GM12878 (cell line): ENCODE data around the gene CNN3. TPM values are rescaled to one million over a fixed set of nuclear protein-coding genes. Genes with fewer than 3 reads are reported as not detected.

Experiments
- ATAC-seq: fragments of 200-7000 bp; cut with Tn5 transposase; 3 replicates; pipeline ENCODE4 v1.9.1; 2020; ENCODE audit warnings: mild to moderate bottlenecking, moderate library complexity
- BruUV-seq: library from RNA; stranded (reverse); fragments of 400-500 nt; replicated peaks from 2 replicates; lab custom pipeline; 2021; lab: Mats Ljungman, UMichigan
- CTCF ChIA-PET: fragments of 300-600 bp; sonication (Branson Sonifier 250); formaldehyde crosslinking; extraction: SDS; loops from one replicate; lab custom pipeline; 2021; ENCODE audit warnings: inconsistent platforms; lab: Yijun Ruan, JAX
- POLR2A ChIA-PET: fragments of 350-600 bp; formaldehyde crosslinking; extraction: SDS; loops from one replicate; lab custom pipeline; 2021; ENCODE audit warnings: inconsistent platforms; lab: Charles Lee
- RAD21 ChIA-PET: fragments of 300-600 bp; sonication (Branson Sonifier 250); formaldehyde crosslinking; loops from one replicate; lab custom pipeline; 2023; ENCODE audit warnings: antibody characterized with exemption; ENCODE audit not compliant: unreplicated experiment; lab: Charles Lee
- SMC1A ChIA-PET: fragments of 300-600 bp; sonication (Branson Sonifier 250); formaldehyde crosslinking; loops from one replicate; lab custom pipeline; 2023; ENCODE audit not compliant: unreplicated experiment, uncharacterized antibody; lab: Charles Lee
- DNase-seq: peaks from one replicate; pipeline ENCODE4 v3.0.0-alpha.2; 2011; ENCODE audit warnings: low read depth, low spot score
- FAIRE-seq: peaks from 3 replicates; lab custom pipeline; 2011; peaks lifted over from hg19 to GRCh38; lab: Jason Lieb, UNC
- H2AFZ ChIP-seq: 2 replicates; pipeline ENCODE4 v1.6.0; 2011; ENCODE audit warnings: low read depth, low read length, control low read depth; ENCODE audit not compliant: control insufficient read depth
- H3K27ac ChIP-seq: 2 replicates; pipeline ENCODE4 v1.5.1; 2011; ENCODE audit warnings: control low read depth; ENCODE audit not compliant: control insufficient read depth, insufficient read depth
- H3K27me3 ChIP-seq, 2 experiments: replicated peaks in 1 of 2; 2 replicates each; pipeline versions ENCODE4 v1.6.0 to v1.6.1; 2011; ENCODE audit warnings: low read length in 1 of 2; ENCODE audit not compliant: control insufficient read depth in 2 of 2, insufficient read depth in 2 of 2
- H3K36me3 ChIP-seq, 2 experiments: 2 replicates each; pipeline ENCODE4 v1.5.1; 2011; ENCODE audit warnings: low read length in 1 of 2; ENCODE audit not compliant: control insufficient read depth in 2 of 2, insufficient read depth in 2 of 2
- H3K4me1 ChIP-seq: 2 replicates; pipeline ENCODE4 v1.6.1; 2011; ENCODE audit warnings: mild to moderate bottlenecking, low read length, moderate library complexity, mixed read lengths; ENCODE audit not compliant: control insufficient read depth, insufficient read depth
- H3K4me2 ChIP-seq: 2 replicates; pipeline ENCODE4 v1.6.0; 2011; ENCODE audit warnings: control low read depth; ENCODE audit not compliant: control insufficient read depth, insufficient read depth
- H3K4me3 ChIP-seq: fragments of 200-600 bp; sonication (generic); 2 replicates; pipeline ENCODE4 v1.5.1; 2016
- H3K79me2 ChIP-seq: 2 replicates; pipeline ENCODE4 v1.6.0; 2011; ENCODE audit warnings: low read length; ENCODE audit not compliant: control insufficient read depth, insufficient read depth
- H3K9ac ChIP-seq: 2 replicates; pipeline ENCODE4 v1.8.0; 2011; ENCODE audit warnings: low read length, control low read depth, mixed read lengths; ENCODE audit not compliant: control insufficient read depth, insufficient read depth
- H3K9me3 ChIP-seq: replicated peaks from 3 replicates; pipeline ENCODE4 v1.5.1; 2011; ENCODE audit warnings: mild to moderate bottlenecking, low read length; ENCODE audit not compliant: control insufficient read depth, insufficient read depth
- H4K20me1 ChIP-seq: 2 replicates; pipeline ENCODE4 v1.6.0; 2011; ENCODE audit not compliant: control insufficient read depth, insufficient read depth
- CREM ChIP-seq: IDR thresholded peaks from 2 replicates; pipeline ENCODE4 v1.6.1; 2014; ENCODE audit warnings: antibody characterized with exemption, low read depth
- JUND ChIP-seq: IDR thresholded peaks from 2 replicates; pipeline ENCODE4 v1.6.1; 2012; ENCODE audit warnings: low read depth, mild to moderate bottlenecking, low read length, improper control_type of control experiment, moderate library complexity
- NFYA ChIP-seq: IDR thresholded peaks from 2 replicates; pipeline ENCODE4 v1.6.1; 2011; ENCODE audit warnings: low read depth, mild to moderate bottlenecking, low read length, improper control_type of control experiment, borderline replicate concordance
- PAX8 ChIP-seq: fragments of 450-650 bp; IDR thresholded peaks from 2 replicates; pipeline ENCODE4 v1.6.1; 2017; ENCODE audit warnings: mild to moderate bottlenecking, moderate library complexity
- SPI1 ChIP-seq: IDR thresholded peaks from 2 replicates; pipeline ENCODE4 v1.6.1; 2011; ENCODE audit warnings: low read depth, mild to moderate bottlenecking, low read length, moderate library complexity, borderline replicate concordance; ENCODE audit not compliant: insufficient read depth
- SREBF1 ChIP-seq: IDR thresholded peaks from 2 replicates; pipeline ENCODE4 v1.6.1; 2012; ENCODE audit warnings: mild to moderate bottlenecking, low read length
- SUZ12 ChIP-seq: fragments of 200-600 bp; sonication (generic); IDR thresholded peaks from one replicate; pipeline ENCODE4 v1.6.1; 2018; ENCODE audit warnings: antibody characterized with exemption, mild to moderate bottlenecking; ENCODE audit not compliant: unreplicated experiment
- TCF7 ChIP-seq: IDR thresholded peaks from 2 replicates; pipeline ENCODE4 v1.6.1; 2014; ENCODE audit warnings: antibody characterized with exemption, borderline replicate concordance
- ZNF207 ChIP-seq: fragments of 450-650 bp; IDR thresholded peaks from 2 replicates; pipeline ENCODE4 v1.6.1; 2014; ENCODE audit warnings: antibody characterized with exemption, mild to moderate bottlenecking, borderline replicate concordance
- ZNF592 ChIP-seq: fragments of 450-650 bp; IDR thresholded peaks from 2 replicates; pipeline ENCODE4 v1.6.1; 2017; ENCODE audit warnings: mild to moderate bottlenecking, moderate library complexity
- WGBS: methylation state at CpG from one replicate; pipeline ENCODE4 v1.1.6; 2016; ENCODE audit warnings: low lambda C conversion rate; ENCODE audit not compliant: insufficient replicate concordance, insufficient coverage; ENCODE audit errors: missing lambda C conversion rate; 5-methylcytosine and 5-hydroxymethylcytosine counted together
- in situ Hi-C: fragments of 300-500 bp; cut with MboI; formaldehyde crosslinking; loops from 9 replicates; pipeline ENCODE4 v1.14.3; 2018; ENCODE audit warnings: mixed read lengths
- intact Hi-C: fragments of 100-400 bp; cut with micrococcal nuclease; formaldehyde crosslinking; loops from one replicate; pipeline ENCODE4 v1.14.2; 2022; ENCODE audit not compliant: unreplicated experiment
- polyA plus RNA-seq, 11 experiments: library from polyadenylated mRNA; depleted of rRNA in 4 of 11; unstranded in 6 of 11; stranded (reverse) in 5 of 11; fragments of >200 nt; fragmentation: Nextera tagmentation in 4 of 11; fragmentation: Illumina TruSeq in 1 of 11; extraction: Ambion mirVana in 4 of 11; extraction: Trizol in 1 of 11; gene quantifications; 1 replicate in 1 of 11; 2 replicates in 10 of 11; pipeline versions ENCODE4 v1.2.1 to v1.2.3, GENCODE V29; 2011 to 2016; ENCODE audit warnings: inconsistent platforms in 2 of 11, missing spikeins in 2 of 11, low read depth in 1 of 11
- total RNA-seq, 4 experiments: library from RNA; depleted of rRNA in 3 of 4; stranded (reverse); fragments of >200 nt in 3 of 4; fragmentation: Illumina TruSeq in 1 of 4; extraction: Trizol in 1 of 4; gene quantifications; 2 replicates each; pipeline versions ENCODE4 v1.2.1 to v1.2.3, GENCODE V29; 2013 to 2021
- TF ChIP-seq, protein P1 (sequence below): fragments of 450-650 bp; IDR thresholded peaks from 2 replicates; pipeline ENCODE4 v1.6.1; 2017; ENCODE audit warnings: borderline replicate concordance
- TF ChIP-seq, protein P2 (sequence below), 3 experiments: IDR thresholded peaks in 2 of 3; conservative IDR thresholded peaks in 1 of 3; 2 replicates each; pipeline ENCODE4 v1.5.1; 2011; ENCODE audit warnings: low read depth in 3 of 3, low read length in 3 of 3, mild to moderate bottlenecking in 3 of 3, control low read depth in 2 of 3, moderate library complexity in 2 of 3, inconsistent platforms in 1 of 3, mixed read lengths in 1 of 3; ENCODE audit not compliant: control insufficient read depth in 2 of 3, insufficient read depth in 1 of 3; ENCODE audit errors: extremely low read depth in 1 of 3

CNN3 gene
- total and polyA plus RNA-seq, 10 of the 15 experiments (the other 5 are each of a cell fraction or from before 2014, with no cell fraction given) = 0.20 to 48.4 (median 34.3) TPM

DNA sequence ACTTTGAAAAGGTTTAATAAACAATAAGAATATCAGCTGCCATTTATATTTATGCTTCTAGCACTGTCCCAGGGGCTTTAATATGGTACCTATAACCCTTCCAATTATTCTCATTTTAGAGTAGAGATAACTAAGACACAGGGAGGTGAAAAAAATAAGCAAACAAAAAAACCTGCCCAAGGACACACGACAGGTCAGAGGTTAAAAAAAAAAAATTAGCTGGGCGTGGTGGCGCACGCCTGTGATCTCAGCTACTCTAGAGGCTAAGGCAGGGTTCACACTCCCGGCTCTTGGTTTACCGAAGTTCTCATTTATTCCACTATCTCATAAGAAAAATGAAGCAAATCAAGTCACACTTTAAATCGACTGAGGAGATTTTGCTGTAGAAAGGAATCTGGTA, 34.7 kb upstream of the CNN3 start:
- Histone ChIP-seq H3K79me2 (no peaks in the 10 kb centered on the region), H3K9me3 (no peaks in the 10 kb centered on the region), H3K4me2 (no peak overlapping the region), H3K4me1 (no peaks in the 10 kb centered on the region; the same call in 1 of the 2 replicates), H3K9ac (no peak overlapping the region), H3K36me3 (no peaks in the 10 kb centered on the region), H3K4me3 (no peak overlapping the region), H4K20me1 (no peaks in the 10 kb centered on the region), H3K27me3 (no peaks in the 10 kb centered on the region), H2AFZ (no peak overlapping the region; the same call in 1 of the 2 replicates), H3K27ac (no peak overlapping the region)
- RAD21 ChIA-PET = interaction anchor here (1.2 kb wide), 1 partner anchor 80 kb away, joined by 3 read pairs; no protein-coding TSS in a partner anchor
- intact Hi-C loops (loop anchor here (10.0 kb wide), 1 partner anchor 273 kb away; the partner anchor contains the start of gene RWDD3), in situ Hi-C loops (no loop called here)
- FAIRE-seq = no peak
- POLR2A ChIA-PET = interaction anchor here (0.7 to 1.1 kb wide), 2 partner anchors 28 to 110 kb away, joined by 3 read pairs; no protein-coding TSS in a partner anchor
- CTCF ChIA-PET = interaction anchor here (1.4 kb wide), 1 partner anchor 123 kb away, joined by 3 read pairs; no protein-coding TSS in a partner anchor
- SMC1A ChIA-PET = interaction anchor here (1.4 kb wide), 1 partner anchor 272 kb away, joined by 3 read pairs; no protein-coding TSS in a partner anchor
- BruUV-seq = no TSS peak
- DNase-seq = no peak
- ATAC-seq = no peak
- WGBS = 95% methylated on average over 7 of the region's 7 CpGs
- TF ChIP-seq PAX8 = no peak
- no peak for TF ChIP-seq CREM
- no peak for TF ChIP-seq ZNF592
- TF ChIP-seq NFYA = no peak
- TF ChIP-seq SUZ12 = no peak
- no peak for TF ChIP-seq SREBF1
- no peak for TF ChIP-seq ZNF207
- no peak for TF ChIP-seq SPI1
- TF ChIP-seq, protein P1, sequence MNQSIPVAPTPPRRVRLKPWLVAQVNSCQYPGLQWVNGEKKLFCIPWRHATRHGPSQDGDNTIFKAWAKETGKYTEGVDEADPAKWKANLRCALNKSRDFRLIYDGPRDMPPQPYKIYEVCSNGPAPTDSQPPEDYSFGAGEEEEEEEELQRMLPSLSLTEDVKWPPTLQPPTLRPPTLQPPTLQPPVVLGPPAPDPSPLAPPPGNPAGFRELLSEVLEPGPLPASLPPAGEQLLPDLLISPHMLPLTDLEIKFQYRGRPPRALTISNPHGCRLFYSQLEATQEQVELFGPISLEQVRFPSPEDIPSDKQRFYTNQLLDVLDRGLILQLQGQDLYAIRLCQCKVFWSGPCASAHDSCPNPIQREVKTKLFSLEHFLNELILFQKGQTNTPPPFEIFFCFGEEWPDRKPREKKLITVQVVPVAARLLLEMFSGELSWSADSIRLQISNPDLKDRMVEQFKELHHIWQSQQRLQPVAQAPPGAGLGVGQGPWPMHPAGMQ = no peak
- no peak for TF ChIP-seq JUND
- TF ChIP-seq, protein P2, sequence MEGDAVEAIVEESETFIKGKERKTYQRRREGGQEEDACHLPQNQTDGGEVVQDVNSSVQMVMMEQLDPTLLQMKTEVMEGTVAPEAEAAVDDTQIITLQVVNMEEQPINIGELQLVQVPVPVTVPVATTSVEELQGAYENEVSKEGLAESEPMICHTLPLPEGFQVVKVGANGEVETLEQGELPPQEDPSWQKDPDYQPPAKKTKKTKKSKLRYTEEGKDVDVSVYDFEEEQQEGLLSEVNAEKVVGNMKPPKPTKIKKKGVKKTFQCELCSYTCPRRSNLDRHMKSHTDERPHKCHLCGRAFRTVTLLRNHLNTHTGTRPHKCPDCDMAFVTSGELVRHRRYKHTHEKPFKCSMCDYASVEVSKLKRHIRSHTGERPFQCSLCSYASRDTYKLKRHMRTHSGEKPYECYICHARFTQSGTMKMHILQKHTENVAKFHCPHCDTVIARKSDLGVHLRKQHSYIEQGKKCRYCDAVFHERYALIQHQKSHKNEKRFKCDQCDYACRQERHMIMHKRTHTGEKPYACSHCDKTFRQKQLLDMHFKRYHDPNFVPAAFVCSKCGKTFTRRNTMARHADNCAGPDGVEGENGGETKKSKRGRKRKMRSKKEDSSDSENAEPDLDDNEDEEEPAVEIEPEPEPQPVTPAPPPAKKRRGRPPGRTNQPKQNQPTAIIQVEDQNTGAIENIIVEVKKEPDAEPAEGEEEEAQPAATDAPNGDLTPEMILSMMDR (IDR thresholded peaks at IDR 0.05 in 2 of 3, conservative IDR thresholded peaks at IDR 0.05 in 1 of 3; ENCODE audit: control insufficient read depth in 2 of 3, extremely low read depth in 1 of 3, insufficient read depth in 1 of 3, low read depth in 3 of 3, low read length in 3 of 3) = no peak
- TF ChIP-seq TCF7 = no peak
